ENCODE measurements around the gene DHRS2. TPM values are rescaled to one million over a fixed set of nuclear protein-coding genes. Genes with fewer than 3 reads are reported as not detected.
"Not testable (repeated sequence)": the region's sequence is repeated elsewhere in the genome, so short reads cannot be mapped to it uniquely, and the experiment has no call there.

DHRS2 gene
- not detected for total RNA-seq
- not detected for polyA plus RNA-seq
- long read RNA-seq, donor 1: 0 reads
- long read RNA-seq, donor 2: 0 reads
- long read RNA-seq, donor 3: 0 reads
- long read RNA-seq, donor 4: 0 reads

GRCh38 chr14:23636317-23637211 is at the start of gene DHRS2:
Gene DHRS2, plus strand, starts transcription at chr14:23636364. Its CDS starts 2,501 bp downstream, at chr14:23638865.
- no peak for DNase-seq
- Histone ChIP-seq H3K4me1 (ENCODE audit: control insufficient read depth, insufficient read depth, low read length) (peaks cover 4% of the 10 kb centered on the region), H3K27ac (ENCODE audit: low read length) (no peak within 1 kb of the TSS), H3K9me3 (ENCODE audit: control insufficient read depth, low read length) (no peaks in the 10 kb centered on the region), H3K4me3 (ENCODE audit: low read length) (no peak within 1 kb of the TSS), H3K27me3 (ENCODE audit: control insufficient read depth, insufficient read depth) (no peaks in the 10 kb centered on the region)
- 88% methylated on average over 23 of the region's 23 CpGs for WGBS
- intact Hi-C loops (cut with DNase I): loop anchor here in 1 of 4 donors (10.0 kb wide), 1 partner anchor 288 kb away; no protein-coding TSS in a partner anchor
- ATAC-seq: no peak

- Histone ChIP-seq H3K27ac (ENCODE audit: low read length) (no peak overlapping the region), H3K4me1 (ENCODE audit: control insufficient read depth, insufficient read depth, low read length) (no peaks in the 10 kb centered on the region), H3K9me3 (ENCODE audit: control insufficient read depth, low read length) (no peaks in the 10 kb centered on the region), H3K27me3 (ENCODE audit: control insufficient read depth, insufficient read depth) (no peaks in the 10 kb centered on the region), H3K4me3 (ENCODE audit: low read length) (no peak overlapping the region)
- ATAC-seq (peak; percentile 90 to 94), DNase-seq (peak; percentile 84 to 95 (median 93))
- intact Hi-C loops (cut with DNase I): no loop called here
- WGBS: 10% methylated on average over 5 of the region's 5 CpGs
Measured at GRCh38 chr14:23588884-23589598, 47.1 kb upstream of the DHRS2 start.

GRCh38 chr14:23589606-23590005 is 46.6 kb upstream of the DHRS2 start:
- 92% methylated on average over 2 of the region's 2 CpGs for WGBS
- ATAC-seq (peak; percentile 26 to 34), DNase-seq (no peak)
- intact Hi-C loops (cut with DNase I): no loop called here
- Histone ChIP-seq H3K27ac (ENCODE audit: low read length) (no peak overlapping the region), H3K4me3 (ENCODE audit: low read length) (no peak overlapping the region), H3K4me1 (ENCODE audit: control insufficient read depth, insufficient read depth, low read length) (no peaks in the 10 kb centered on the region), H3K27me3 (ENCODE audit: control insufficient read depth, insufficient read depth) (no peaks in the 10 kb centered on the region), H3K9me3 (ENCODE audit: control insufficient read depth, low read length) (no peaks in the 10 kb centered on the region)

GRCh38 chr14:23590198-23590597 is 46.0 kb upstream of the DHRS2 start:
- DNase-seq (no peak), ATAC-seq (no peak)
- H3K27me3 ChIP-seq (ENCODE audit: control insufficient read depth, insufficient read depth): no peaks in the 10 kb centered on the region
- H3K4me3 ChIP-seq (ENCODE audit: low read length): no peak overlapping the region
- no peaks in the 10 kb centered on the region for H3K9me3 ChIP-seq (ENCODE audit: control insufficient read depth, low read length)
- intact Hi-C loops (cut with DNase I): no loop called here
- 88% methylated on average over 4 of the region's 4 CpGs for WGBS
- no peaks in the 10 kb centered on the region for H3K4me1 ChIP-seq (ENCODE audit: control insufficient read depth, insufficient read depth, low read length)
- H3K27ac ChIP-seq (ENCODE audit: low read length): no peak overlapping the region

GRCh38 chr14:23594191-23594590 is 42.0 kb upstream of the DHRS2 start:
- H3K27me3 ChIP-seq (ENCODE audit: control insufficient read depth, insufficient read depth); H3K4me1 ChIP-seq (ENCODE audit: control insufficient read depth, insufficient read depth, low read length); H3K4me3 ChIP-seq (ENCODE audit: low read length); intact Hi-C loops (cut with DNase I); H3K27ac ChIP-seq (ENCODE audit: low read length); ATAC-seq; H3K9me3 ChIP-seq (ENCODE audit: control insufficient read depth, low read length); DNase-seq: not testable (repeated sequence)
- 82% methylated on average over 3 of the region's 3 CpGs for WGBS

GRCh38 chr14:23600322-23600707 is 35.8 kb upstream of the DHRS2 start:
- peaks cover 3% of the 10 kb centered on the region for H3K4me1 ChIP-seq (ENCODE audit: control insufficient read depth, insufficient read depth, low read length)
- WGBS: 39% methylated on average over 2 of the region's 2 CpGs
- no peaks in the 10 kb centered on the region for H3K9me3 ChIP-seq (ENCODE audit: control insufficient read depth, low read length)
- DNase-seq (no peak), ATAC-seq (no peak)
- no peaks in the 10 kb centered on the region for H3K27me3 ChIP-seq (ENCODE audit: control insufficient read depth, insufficient read depth)
- no peak overlapping the region for H3K4me3 ChIP-seq (ENCODE audit: low read length)
- intact Hi-C loops (cut with DNase I): no loop called here
- no peak overlapping the region for H3K27ac ChIP-seq (ENCODE audit: low read length)

- DNase-seq (no peak), ATAC-seq (no peak)
- Histone ChIP-seq H3K4me1 (ENCODE audit: control insufficient read depth, insufficient read depth, low read length) (peaks cover 3% of the 10 kb centered on the region), H3K9me3 (ENCODE audit: control insufficient read depth, low read length) (no peaks in the 10 kb centered on the region), H3K27ac (ENCODE audit: low read length) (no peak overlapping the region), H3K27me3 (ENCODE audit: control insufficient read depth, insufficient read depth) (no peaks in the 10 kb centered on the region), H3K4me3 (ENCODE audit: low read length) (no peak overlapping the region)
- 99% methylated on average over 1 of the region's 1 CpG for WGBS
- intact Hi-C loops (cut with DNase I): no loop called here
Measured at GRCh38 chr14:23600806-23601205, 35.4 kb upstream of the DHRS2 start.

GRCh38 chr14:23601424-23601823 is 34.7 kb upstream of the DHRS2 start:
- Histone ChIP-seq H3K27ac (ENCODE audit: low read length) (no peak overlapping the region), H3K27me3 (ENCODE audit: control insufficient read depth, insufficient read depth) (no peaks in the 10 kb centered on the region), H3K4me3 (ENCODE audit: low read length) (no peak overlapping the region), H3K9me3 (ENCODE audit: control insufficient read depth, low read length) (no peaks in the 10 kb centered on the region), H3K4me1 (ENCODE audit: control insufficient read depth, insufficient read depth, low read length) (peaks cover 3% of the 10 kb centered on the region)
- ATAC-seq (no peak), DNase-seq (no peak)
- intact Hi-C loops (cut with DNase I): no loop called here

GRCh38 chr14:23601845-23602180 is 34.4 kb upstream of the DHRS2 start:
- DNase-seq: no peak
- intact Hi-C loops (cut with DNase I): no loop called here

GRCh38 chr14:23602181-23603095 is 33.7 kb upstream of the DHRS2 start:
- Histone ChIP-seq H3K27ac (ENCODE audit: low read length) (no peak overlapping the region), H3K4me3 (ENCODE audit: low read length) (no peak overlapping the region), H3K9me3 (ENCODE audit: control insufficient read depth, low read length) (no peaks in the 10 kb centered on the region), H3K27me3 (ENCODE audit: control insufficient read depth, insufficient read depth) (no peaks in the 10 kb centered on the region), H3K4me1 (ENCODE audit: control insufficient read depth, insufficient read depth, low read length) (peaks cover 3% of the 10 kb centered on the region)
- DNase-seq (no peak), ATAC-seq (peak in 1 of 2 donors; percentile 41)
- 84% methylated on average over 12 of the region's 12 CpGs for WGBS
- intact Hi-C loops (cut with DNase I): no loop called here

More at GRCh38 chr14:23601845-23602180, 34.4 kb upstream of the DHRS2 start:
- Histone ChIP-seq H3K4me1 (ENCODE audit: control insufficient read depth, insufficient read depth, low read length) (peaks cover 3% of the 10 kb centered on the region), H3K4me3 (ENCODE audit: low read length) (no peak overlapping the region), H3K9me3 (ENCODE audit: control insufficient read depth, low read length) (no peaks in the 10 kb centered on the region), H3K27ac (ENCODE audit: low read length) (no peak overlapping the region), H3K27me3 (ENCODE audit: control insufficient read depth, insufficient read depth) (no peaks in the 10 kb centered on the region)
- WGBS: 44% methylated on average over 1 of the region's 1 CpG
- ATAC-seq: no peak

Measured in right cardiac atrium (tissue), 5 donors.